ENCODE data around the gene CDC42EP4. TPM values are rescaled to one million over a fixed set of nuclear protein-coding genes. Genes with fewer than 3 reads are reported as not detected.

The CDC42EP4 gene
- total RNA-seq, 2 experiments from 2014 or later = not detected

GRCh38 chr17:73249700-73250099 lies 62.1 kb downstream of the CDC42EP4 start:
- H3K36me3 ChIP-seq (ENCODE audit: insufficient read depth, low read length) = peaks cover 34% of the 10 kb centered on the region
- no peaks in the 10 kb centered on the region for H3K9me3 ChIP-seq (ENCODE audit: low read length)
- H3K9me2 ChIP-seq (ENCODE audit: insufficient read depth, low read length) = no peaks in the 10 kb centered on the region
- no peak overlapping the region for H3K4me3 ChIP-seq (ENCODE audit: low read depth, low read length, poor library complexity, severe bottlenecking)
- no peak overlapping the region for H3K4me2 ChIP-seq (ENCODE audit: low read length)
- H4K20me1 ChIP-seq (ENCODE audit: insufficient read depth, low read length) = no peaks in the 10 kb centered on the region
- BruUV-seq (replicated peaks) = no TSS peak
- ChIA-PET POLR2A (no interaction called here), CTCF (ENCODE audit: unreplicated experiment) (no interaction called here)
- no peak overlapping the region for H3K27ac ChIP-seq (ENCODE audit: low read depth, low read length, poor library complexity, severe bottlenecking)
- no peak overlapping the region for H2AFZ ChIP-seq (ENCODE audit: low read length)
- no peaks in the 10 kb centered on the region for H3K4me1 ChIP-seq (ENCODE audit: insufficient read depth, low read length, poor library complexity, severe bottlenecking)
- DNase-seq (ENCODE audit: low spot score) = no peak
- intact Hi-C loops (cut with micrococcal nuclease; ENCODE audit: unreplicated experiment) = loop anchor here (10.0 kb wide), 1 partner anchor 685 kb away; no protein-coding TSS in a partner anchor
- no peaks in the 10 kb centered on the region for H3K79me2 ChIP-seq (ENCODE audit: insufficient read depth, low read depth, low read length)
- no peak for TF ChIP-seq CTCF (conservative IDR thresholded peaks at IDR 0.05; ENCODE audit: low read length)
- TF ChIP-seq EZH2phosphoT487 (IDR thresholded peaks at IDR 0.05; ENCODE audit: borderline replicate concordance, low read depth, low read length) = no peak

- CTCF ChIA-PET (ENCODE audit: unreplicated experiment) = interaction anchor here (0.7 to 1.1 kb wide), 2 partner anchors 13 to 522 kb away, joined by 3 to 4 read pairs; no protein-coding TSS in a partner anchor
Observed at GRCh38 chr17:73248532-73248931, 63.3 kb downstream of the CDC42EP4 start.

More at GRCh38 chr17:73248532-73248931, 63.3 kb downstream of the CDC42EP4 start:
- no peaks in the 10 kb centered on the region for H3K9me3 ChIP-seq (ENCODE audit: low read length)
- H3K9me2 ChIP-seq (ENCODE audit: insufficient read depth, low read length) = no peaks in the 10 kb centered on the region
- intact Hi-C loops (cut with micrococcal nuclease; ENCODE audit: unreplicated experiment) = no loop called here
- no peaks in the 10 kb centered on the region for H4K20me1 ChIP-seq (ENCODE audit: insufficient read depth, low read length)
- no peak for DNase-seq (ENCODE audit: low spot score)
- H3K36me3 ChIP-seq (ENCODE audit: insufficient read depth, low read length) = peaks cover 44% of the 10 kb centered on the region
- H3K27ac ChIP-seq (ENCODE audit: low read depth, low read length, poor library complexity, severe bottlenecking) = no peak overlapping the region
- TF ChIP-seq EZH2phosphoT487 (IDR thresholded peaks at IDR 0.05; ENCODE audit: borderline replicate concordance, low read depth, low read length) (no peak), CTCF (conservative IDR thresholded peaks at IDR 0.05; ENCODE audit: low read length) (no peak)
- no TSS peak for BruUV-seq (replicated peaks)
- H2AFZ ChIP-seq (ENCODE audit: low read length) = no peak overlapping the region
- no peaks in the 10 kb centered on the region for H3K4me1 ChIP-seq (ENCODE audit: insufficient read depth, low read length, poor library complexity, severe bottlenecking)
- POLR2A ChIA-PET = interaction anchor here (0.6 to 1.5 kb wide), 4 partner anchors 10 to 127 kb away, joined by 3 read pairs; no protein-coding TSS in a partner anchor
- H3K79me2 ChIP-seq (ENCODE audit: insufficient read depth, low read depth, low read length) = no peaks in the 10 kb centered on the region
- no peak overlapping the region for H3K4me3 ChIP-seq (ENCODE audit: low read depth, low read length, poor library complexity, severe bottlenecking)
- no peak overlapping the region for H3K4me2 ChIP-seq (ENCODE audit: low read length)
